ENCODE measurements around the gene ZNF655. TPM values are rescaled to one million over a fixed set of nuclear protein-coding genes. Genes with fewer than 3 reads are reported as not detected.

ZNF655 gene
- total and polyA plus RNA-seq, 2 of the 8 experiments (the other 6 are each of a cell fraction or from before 2014, with no cell fraction given), result 27.1 to 37.8 TPM

GRCh38 chr7:99535667-99536066 lies 22.8 kb upstream of the ZNF655 start:
- FAIRE-seq, result no peak
- TF ChIP-seq CTCF (IDR thresholded peaks at IDR 0.05; ENCODE audit: control extremely low read depth in 1 of 3, insufficient read depth in 1 of 3, low read depth in 1 of 3, low read length in 3 of 3) (no peak), SP2 (IDR thresholded peaks at IDR 0.05; ENCODE audit: low read length) (no peak)
- no peak overlapping the region for H3K4me2 ChIP-seq (ENCODE audit: insufficient read depth in 1 of 2, low read depth in 2 of 2, low read length in 2 of 2)

More at GRCh38 chr7:99535667-99536066, 22.8 kb upstream of the ZNF655 start:
- H4K8ac ChIP-seq (ENCODE audit: extremely low read depth, insufficient read depth, low read length), result no peak overlapping the region
- H2BK15ac ChIP-seq (ENCODE audit: low read length), result no peak overlapping the region
- no peak overlapping the region for H2AFZ ChIP-seq (ENCODE audit: low read length)
- peaks cover 50% of the 10 kb centered on the region in 2 experiments for H3K9me3 ChIP-seq (ENCODE audit: insufficient read depth in 2 of 2, low read depth in 1 of 2, low read length in 1 of 2)
- no peak overlapping the region for H3K9ac ChIP-seq (replicated peaks in 1 of 4; ENCODE audit: extremely low read depth in 1 of 4, low read depth in 3 of 4, low read length in 3 of 4)
- H3K56ac ChIP-seq (replicated peaks; ENCODE audit: insufficient read length, low read depth, low read length), result no peak overlapping the region
- H4K20me1 ChIP-seq (replicated peaks in 1 of 2; ENCODE audit: control insufficient read depth in 1 of 2, insufficient read depth in 2 of 2, low read length in 2 of 2), result no peaks in the 10 kb centered on the region
- no peak overlapping the region for H3K18ac ChIP-seq (ENCODE audit: extremely low read depth, low read length)
- WGBS, 2 experiments (ENCODE audit: extremely low coverage in 1 of 2, insufficient coverage in 1 of 2, insufficient read length in 1 of 2, insufficient replicate concordance in 2 of 2, low coverage in 1 of 2, low lambda C conversion rate in 2 of 2, missing lambda C conversion rate in 1 of 2), result 100% methylated on average over 2 of the region's 2 CpGs; no CpG with 5 or more reads in 1 of the 2 experiments
- no peak overlapping the region for H2AK5ac ChIP-seq (ENCODE audit: low read depth, low read length)
- H3K4me1 ChIP-seq (replicated peaks in 1 of 4; ENCODE audit: control insufficient read depth in 3 of 4, insufficient read depth in 4 of 4, low read length in 3 of 4), result no peaks in the 10 kb centered on the region
- ChIA-PET POLR2A (ENCODE audit: partially characterized antibody) (interaction anchor here (1.1 to 1.3 kb wide), 2 partner anchors 10 to 494 kb away, joined by 3 read pairs; no protein-coding TSS in a partner anchor), CTCF (ENCODE audit: partially characterized antibody) (interaction anchor here (0.9 to 1.9 kb wide), 2 partner anchors 10 to 18 kb away, joined by 3 to 9 read pairs; no protein-coding TSS in a partner anchor)
- H3K79me1 ChIP-seq (ENCODE audit: low read depth, low read length), result no peaks in the 10 kb centered on the region
- no peak overlapping the region for H2BK5ac ChIP-seq (ENCODE audit: low read depth, low read length)
- H3K27me3 ChIP-seq (replicated peaks in 1 of 4; ENCODE audit: control insufficient read depth in 3 of 4, extremely low read depth in 1 of 4, insufficient read depth in 3 of 4, low read length in 3 of 4), result no peaks in the 10 kb centered on the region
- H4K91ac ChIP-seq (replicated peaks; ENCODE audit: insufficient read length, low read length), result no peak overlapping the region
- H4K5ac ChIP-seq (ENCODE audit: insufficient read length, low read depth, low read length), result no peak overlapping the region
- no peak overlapping the region for H3K14ac ChIP-seq (ENCODE audit: insufficient read length)
- H3K23me2 ChIP-seq (ENCODE audit: low read depth, low read length), result no peaks in the 10 kb centered on the region
- no peak overlapping the region for H2BK12ac ChIP-seq (ENCODE audit: low read depth, low read length)
- peaks cover 12 to 35% (median 20%) of the 10 kb centered on the region in 4 experiments; a peak in 7 of 8 replicates for H3K36me3 ChIP-seq (ENCODE audit: control insufficient read depth in 2 of 4, insufficient read depth in 4 of 4, low read length in 3 of 4)
- no peak for DNase-seq (ENCODE audit: low read depth in 1 of 2, low spot score in 2 of 2)
- no peak overlapping the region for H3K27ac ChIP-seq (ENCODE audit: low read depth, low read length)
- no peak overlapping the region for H2BK120ac ChIP-seq (replicated peaks; ENCODE audit: low read depth, low read length)
- H3K23ac ChIP-seq (ENCODE audit: insufficient read length), result no peak overlapping the region
- H2BK20ac ChIP-seq (ENCODE audit: low read length), result no peak overlapping the region
- H3K4me3 ChIP-seq (ENCODE audit: extremely low read depth in 1 of 4, insufficient read depth in 2 of 4, low read depth in 3 of 4, low read length in 4 of 4), result no peak overlapping the region
- H3K4ac ChIP-seq (replicated peaks; ENCODE audit: insufficient read length, low read depth, low read length), result no peak overlapping the region
- no peaks in the 10 kb centered on the region for H3K79me2 ChIP-seq (ENCODE audit: control insufficient read depth in 1 of 2, insufficient read depth in 2 of 2, low read length in 2 of 2)

Data from H1 (cell line).